Measurements from ENCODE around the gene BAIAP2L1. TPM values are rescaled to one million over a fixed set of nuclear protein-coding genes. Genes with fewer than 3 reads are reported as not detected.

The BAIAP2L1 gene
- total and polyA plus RNA-seq, 7 donors: 0.27 to 44.2 (median 3.0) TPM

DNA sequence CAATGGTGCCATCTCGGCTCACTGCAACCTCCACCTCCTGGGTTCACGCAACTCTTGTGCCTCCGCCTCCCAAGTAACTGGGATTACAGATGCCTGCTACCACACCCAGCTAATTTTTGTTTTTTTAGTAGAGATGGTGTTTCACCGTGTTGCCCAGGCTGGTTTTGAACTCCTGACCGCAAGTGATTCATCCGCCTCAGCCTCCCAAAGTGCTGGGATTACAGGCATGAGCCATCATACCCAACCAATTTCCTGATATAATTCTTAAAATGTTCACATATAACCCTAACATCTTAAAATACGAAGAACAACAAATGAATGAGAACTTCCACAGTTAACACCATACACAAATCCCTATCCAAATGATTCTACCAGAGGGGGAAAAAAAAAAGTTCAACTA lies 31.2 kb downstream of the BAIAP2L1 start:
- Histone ChIP-seq H3K9me3 (no peaks in the 10 kb centered on the region), H3K27me3 (no peaks in the 10 kb centered on the region), H3K36me3 (no peaks in the 10 kb centered on the region), H3K4me3 (no peak overlapping the region), H3K4me1 (no peaks in the 10 kb centered on the region), H3K27ac (no peak overlapping the region)
- intact Hi-C loops (cut with DNase I): no loop called here
- 87 to 91% methylated on average over 7 of the region's 7 CpGs for WGBS, 2 donors
- TF ChIP-seq, protein P1, sequence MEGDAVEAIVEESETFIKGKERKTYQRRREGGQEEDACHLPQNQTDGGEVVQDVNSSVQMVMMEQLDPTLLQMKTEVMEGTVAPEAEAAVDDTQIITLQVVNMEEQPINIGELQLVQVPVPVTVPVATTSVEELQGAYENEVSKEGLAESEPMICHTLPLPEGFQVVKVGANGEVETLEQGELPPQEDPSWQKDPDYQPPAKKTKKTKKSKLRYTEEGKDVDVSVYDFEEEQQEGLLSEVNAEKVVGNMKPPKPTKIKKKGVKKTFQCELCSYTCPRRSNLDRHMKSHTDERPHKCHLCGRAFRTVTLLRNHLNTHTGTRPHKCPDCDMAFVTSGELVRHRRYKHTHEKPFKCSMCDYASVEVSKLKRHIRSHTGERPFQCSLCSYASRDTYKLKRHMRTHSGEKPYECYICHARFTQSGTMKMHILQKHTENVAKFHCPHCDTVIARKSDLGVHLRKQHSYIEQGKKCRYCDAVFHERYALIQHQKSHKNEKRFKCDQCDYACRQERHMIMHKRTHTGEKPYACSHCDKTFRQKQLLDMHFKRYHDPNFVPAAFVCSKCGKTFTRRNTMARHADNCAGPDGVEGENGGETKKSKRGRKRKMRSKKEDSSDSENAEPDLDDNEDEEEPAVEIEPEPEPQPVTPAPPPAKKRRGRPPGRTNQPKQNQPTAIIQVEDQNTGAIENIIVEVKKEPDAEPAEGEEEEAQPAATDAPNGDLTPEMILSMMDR (IDR thresholded peaks at IDR 0.05): no peak
- TF ChIP-seq POLR2A (IDR thresholded peaks at IDR 0.05) (no peak), EP300 (IDR thresholded peaks at IDR 0.05) (no peak), POLR2AphosphoS5 (IDR thresholded peaks at IDR 0.05) (no peak)
- no peak for DNase-seq

DNA sequence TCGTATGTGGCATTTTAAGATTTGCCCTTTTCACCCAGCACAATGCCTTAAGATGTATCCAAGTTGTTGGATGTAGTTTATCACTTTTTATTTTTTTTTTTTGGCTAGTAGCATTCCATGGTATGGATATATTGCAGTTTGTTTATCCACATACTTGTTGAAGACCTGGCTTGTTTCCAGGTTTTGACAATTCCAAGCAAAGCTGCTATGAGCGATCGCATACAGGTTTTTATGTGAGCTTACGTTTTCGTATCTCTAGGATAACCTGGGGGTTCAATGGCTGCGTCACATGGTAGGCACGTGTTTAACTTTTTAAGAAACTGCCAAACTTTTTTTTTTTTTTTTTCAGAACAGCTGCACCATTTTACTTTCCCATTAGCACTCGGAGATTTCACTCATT lies 32.2 kb downstream of the BAIAP2L1 start:
- intact Hi-C loops (cut with DNase I): no loop called here

DNA sequence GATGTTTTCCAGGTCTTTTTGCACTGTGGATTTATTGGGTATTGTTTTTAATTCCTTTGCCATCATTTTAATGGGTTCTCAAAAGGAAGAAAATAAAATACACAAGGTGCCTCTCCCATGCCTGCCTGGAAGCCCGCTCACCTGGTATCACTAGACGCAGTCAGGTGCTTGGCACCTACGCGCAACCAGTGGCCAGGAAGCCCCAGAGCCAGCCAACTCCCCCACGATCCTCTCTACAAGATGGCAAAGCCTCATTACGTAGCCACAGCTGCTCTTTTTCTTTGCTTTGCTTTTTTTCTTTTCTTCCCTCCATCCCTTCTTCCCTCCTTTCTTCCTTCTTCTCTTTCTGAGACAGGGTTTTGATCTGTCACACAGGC lies 34.3 kb downstream of the BAIAP2L1 start:
- H3K9me3 ChIP-seq: no peaks in the 10 kb centered on the region
- intact Hi-C loops (cut with DNase I): no loop called here
- H3K36me3 ChIP-seq: no peaks in the 10 kb centered on the region
- no peak overlapping the region for H3K4me3 ChIP-seq
- H3K27ac ChIP-seq: peak overlapping the region in 1 of 4 donors; percentile 42
- no peak for DNase-seq
- no peaks in the 10 kb centered on the region for H3K4me1 ChIP-seq
- WGBS, 2 donors: 93 to 95% methylated on average over 6 of the region's 6 CpGs
- no peaks in the 10 kb centered on the region for H3K27me3 ChIP-seq
- TF ChIP-seq, protein P1 (IDR thresholded peaks at IDR 0.05): no peak
- TF ChIP-seq EP300 (IDR thresholded peaks at IDR 0.05) (no peak), POLR2AphosphoS5 (IDR thresholded peaks at IDR 0.05) (no peak), POLR2A (IDR thresholded peaks at IDR 0.05) (no peak)

More for the DNA sequence above, 32.2 kb downstream of the BAIAP2L1 start:
- Histone ChIP-seq H3K9me3 (no peaks in the 10 kb centered on the region), H3K27ac (no peak overlapping the region), H3K4me1 (no peaks in the 10 kb centered on the region), H3K27me3 (no peaks in the 10 kb centered on the region), H3K4me3 (no peak overlapping the region), H3K36me3 (no peaks in the 10 kb centered on the region)
- TF ChIP-seq POLR2A (IDR thresholded peaks at IDR 0.05) (no peak), EP300 (IDR thresholded peaks at IDR 0.05) (no peak), POLR2AphosphoS5 (IDR thresholded peaks at IDR 0.05) (no peak)
- TF ChIP-seq, protein P1 (IDR thresholded peaks at IDR 0.05): no peak
- no peak for DNase-seq
- WGBS, 2 donors: 78 to 84% methylated on average over 8 of the region's 8 CpGs

DNA sequence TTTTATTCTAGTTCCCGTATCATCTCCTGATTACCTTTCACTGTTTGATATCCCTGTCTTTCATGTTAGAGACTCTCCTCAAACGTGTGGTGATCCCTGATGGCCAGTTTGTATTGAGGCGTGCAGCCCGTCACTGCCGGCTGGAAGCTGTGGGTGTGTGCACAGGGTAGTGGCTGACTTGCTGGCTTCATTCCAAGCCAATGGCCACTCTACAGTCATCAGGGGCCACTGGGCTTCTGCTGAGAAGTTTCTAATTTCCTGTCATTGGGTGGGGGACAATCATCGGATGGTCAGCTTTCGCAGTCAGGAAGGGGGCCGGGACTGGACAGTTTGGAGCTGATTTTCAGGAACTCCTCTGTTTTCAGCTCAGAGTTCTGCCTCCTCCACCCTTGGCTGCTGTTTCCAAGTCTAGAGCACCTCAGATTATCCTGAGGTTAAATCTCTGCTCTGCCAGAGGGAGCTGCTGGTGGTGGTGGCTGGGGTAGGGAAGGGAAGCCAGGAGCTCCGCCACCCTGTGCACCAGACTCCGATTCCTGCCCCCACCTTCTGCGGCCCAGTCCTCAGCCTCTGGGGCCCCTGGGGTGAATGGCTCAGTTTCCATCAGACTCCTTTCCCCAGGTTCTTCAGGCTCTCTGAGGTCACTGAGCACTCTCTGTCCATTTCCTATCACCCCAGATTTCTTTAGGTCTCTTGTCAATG lies 34.9 kb downstream of the BAIAP2L1 start:
- no peak for TF ChIP-seq POLR2AphosphoS5 (IDR thresholded peaks at IDR 0.05)
- TF ChIP-seq POLR2A (IDR thresholded peaks at IDR 0.05): no peak
- TF ChIP-seq, protein P1 (IDR thresholded peaks at IDR 0.05): no peak

DNA sequence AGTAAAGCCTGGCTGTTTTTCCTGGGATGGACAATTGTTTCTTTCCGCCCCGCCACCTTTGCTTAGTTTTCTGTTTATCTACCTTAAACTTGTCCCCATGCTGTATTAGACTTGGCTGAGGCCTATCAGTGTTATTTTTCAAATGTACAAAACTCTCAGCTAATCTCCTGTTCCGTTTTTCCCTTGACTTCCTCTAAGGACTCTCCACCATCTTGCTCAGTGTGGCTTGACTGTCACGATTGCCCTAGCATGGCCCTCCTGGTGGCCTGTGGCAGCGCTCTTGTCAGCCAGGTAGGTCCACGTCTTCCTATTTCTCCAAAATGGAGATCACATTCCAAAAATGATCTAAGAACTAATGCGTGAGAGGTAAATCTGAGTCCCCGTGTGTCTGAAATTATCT lies 36.7 kb downstream of the BAIAP2L1 start:
- no peaks in the 10 kb centered on the region for H3K27me3 ChIP-seq
- no peak overlapping the region for H3K4me3 ChIP-seq
- H3K4me1 ChIP-seq: no peaks in the 10 kb centered on the region
- 92 to 97% methylated on average over 8 of the region's 8 CpGs for WGBS, 2 donors
- no peaks in the 10 kb centered on the region for H3K36me3 ChIP-seq
- intact Hi-C loops (cut with DNase I): no loop called here
- TF ChIP-seq EP300 (IDR thresholded peaks at IDR 0.05): no peak
- TF ChIP-seq POLR2A (IDR thresholded peaks at IDR 0.05): no peak
- H3K9me3 ChIP-seq: no peaks in the 10 kb centered on the region
- H3K27ac ChIP-seq: no peak overlapping the region
- no peak for DNase-seq

More for the DNA sequence above, 34.9 kb downstream of the BAIAP2L1 start:
- peak overlapping the region in 1 of 4 donors; percentile 42 for H3K27ac ChIP-seq
- DNase-seq: no peak
- 54 to 75% methylated on average over 11 of the region's 11 CpGs for WGBS, 2 donors
- no peaks in the 10 kb centered on the region for H3K36me3 ChIP-seq
- intact Hi-C loops (cut with DNase I): no loop called here
- H3K27me3 ChIP-seq: no peaks in the 10 kb centered on the region
- H3K4me3 ChIP-seq: no peak overlapping the region
- no peaks in the 10 kb centered on the region for H3K4me1 ChIP-seq
- no peaks in the 10 kb centered on the region for H3K9me3 ChIP-seq
